Left ventricle myocardium inferior (tissue), 1 donor: ENCODE results near the gene EXOC2. TPM values are rescaled to one million over a fixed set of nuclear protein-coding genes. Genes with fewer than 3 reads are reported as not detected.

ENCODE experiments used
- DNase-seq: peaks from one replicate; pipeline ENCODE4 v3.0.0-alpha.2; 2020
- H3K27ac ChIP-seq: fragments of 200-600 bp; replicated peaks from 2 replicates; pipeline ENCODE4 v1.8.0; 2021
- H3K27me3 ChIP-seq: fragments of 200-600 bp; 2 replicates; pipeline ENCODE4 v1.8.0; 2021; ENCODE audit warnings: low read depth
- H3K36me3 ChIP-seq: fragments of 200-600 bp; 2 replicates; pipeline ENCODE4 v1.8.0; 2021
- H3K4me1 ChIP-seq: fragments of 200-600 bp; 2 replicates; pipeline ENCODE4 v1.8.0; 2021
- H3K4me3 ChIP-seq: fragments of 200-600 bp; 2 replicates; pipeline ENCODE4 v1.8.0; 2021; ENCODE audit warnings: mild to moderate bottlenecking, moderate library complexity
- H3K9me3 ChIP-seq: fragments of 200-600 bp; replicated peaks from 2 replicates; pipeline ENCODE4 v1.8.0; 2021
- intact Hi-C: fragments of 100-400 bp; cut with micrococcal nuclease; formaldehyde crosslinking; loops from one replicate; pipeline ENCODE4 v1.11.0; 2022
- total RNA-seq: library from RNA; stranded (reverse); fragmentation: NEBNext Ultra II Directional; extraction: Animal tissue kit (Norgen Biotek cat#: 25700); gene quantifications from one replicate; pipeline ENCODE4 v1.2.1, GENCODE V29; 2021
- TF ChIP-seq, protein P1 (sequence below): fragments of 200-600 bp; IDR thresholded peaks from 2 replicates; pipeline ENCODE4 v1.8.0; 2021; ENCODE audit warnings: antibody characterized with exemption, mild to moderate bottlenecking, borderline replicate concordance
- donor health status: DM: no; HTN: yes; CAD: no; lungs with severe emphysema.

The EXOC2 gene
- total RNA-seq, 1 donor from 2014 or later: 15.6 TPM

DNA sequence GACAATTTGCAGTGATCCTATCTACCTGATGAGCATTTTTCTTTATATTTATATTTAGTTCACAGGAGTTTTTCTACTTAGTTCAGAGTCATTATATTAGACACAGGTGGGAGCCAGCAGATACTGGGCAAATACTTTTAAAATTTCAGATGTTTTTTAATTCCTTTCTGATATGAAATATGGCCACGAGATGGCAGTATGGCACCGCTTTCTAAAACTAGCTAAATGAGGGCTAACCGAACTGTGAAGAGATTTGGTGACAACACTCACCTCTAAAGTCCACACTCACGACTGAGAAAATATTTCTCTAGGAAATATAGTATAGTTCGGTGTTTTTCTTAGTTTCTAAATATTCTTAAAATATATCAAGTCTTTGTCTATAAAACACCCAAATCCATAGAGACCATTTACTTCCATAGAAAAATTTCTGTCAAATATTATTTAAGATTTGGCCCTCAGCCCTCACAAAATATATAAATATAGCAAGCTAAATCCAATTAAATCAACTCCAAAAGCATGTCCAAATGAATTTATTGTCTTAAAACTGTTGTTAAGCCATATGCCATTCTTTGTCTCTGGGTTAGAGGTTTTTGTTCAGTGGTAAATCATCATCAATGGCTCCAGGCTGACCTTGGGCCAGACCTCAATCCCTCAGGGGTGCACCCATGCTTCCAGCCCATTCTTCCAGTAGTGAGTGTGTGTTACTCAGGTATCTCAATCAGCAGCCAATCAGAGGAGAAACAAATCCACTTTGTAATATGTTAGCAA, 99.6 kb downstream of the EXOC2 start:
- Histone ChIP-seq H3K27ac (no peak overlapping the region), H3K4me1 (peaks cover 4% of the 10 kb centered on the region)
- no peak for DNase-seq

DNA sequence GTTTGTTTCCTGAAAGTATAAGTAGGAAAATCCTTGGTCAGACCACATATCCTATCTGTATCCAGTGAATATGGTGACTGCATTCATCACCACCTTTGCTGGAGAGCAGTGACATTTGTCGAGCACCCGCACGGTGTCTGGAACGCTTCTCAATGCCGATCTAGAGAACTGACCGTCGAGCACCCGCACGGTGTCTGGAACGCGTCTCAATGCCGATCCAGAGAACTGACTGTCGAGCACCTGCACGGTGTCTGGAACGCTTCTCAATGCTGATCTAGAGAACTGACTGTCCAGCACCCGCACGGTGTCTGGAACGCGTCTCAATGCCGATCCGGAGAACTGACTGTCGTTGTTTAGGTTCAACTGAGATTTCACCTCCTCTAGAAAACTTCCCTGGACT, 103.8 kb downstream of the EXOC2 start:
- intact Hi-C loops: no loop called here
- Histone ChIP-seq H3K27me3 (no peaks in the 10 kb centered on the region), H3K27ac (peak overlapping the region; percentile 61), H3K4me1 (peaks cover 18% of the 10 kb centered on the region), H3K36me3 (peaks cover 20% of the 10 kb centered on the region), H3K9me3 (no peaks in the 10 kb centered on the region), H3K4me3 (no peak overlapping the region)
- no peak for DNase-seq
- TF ChIP-seq, protein P1, sequence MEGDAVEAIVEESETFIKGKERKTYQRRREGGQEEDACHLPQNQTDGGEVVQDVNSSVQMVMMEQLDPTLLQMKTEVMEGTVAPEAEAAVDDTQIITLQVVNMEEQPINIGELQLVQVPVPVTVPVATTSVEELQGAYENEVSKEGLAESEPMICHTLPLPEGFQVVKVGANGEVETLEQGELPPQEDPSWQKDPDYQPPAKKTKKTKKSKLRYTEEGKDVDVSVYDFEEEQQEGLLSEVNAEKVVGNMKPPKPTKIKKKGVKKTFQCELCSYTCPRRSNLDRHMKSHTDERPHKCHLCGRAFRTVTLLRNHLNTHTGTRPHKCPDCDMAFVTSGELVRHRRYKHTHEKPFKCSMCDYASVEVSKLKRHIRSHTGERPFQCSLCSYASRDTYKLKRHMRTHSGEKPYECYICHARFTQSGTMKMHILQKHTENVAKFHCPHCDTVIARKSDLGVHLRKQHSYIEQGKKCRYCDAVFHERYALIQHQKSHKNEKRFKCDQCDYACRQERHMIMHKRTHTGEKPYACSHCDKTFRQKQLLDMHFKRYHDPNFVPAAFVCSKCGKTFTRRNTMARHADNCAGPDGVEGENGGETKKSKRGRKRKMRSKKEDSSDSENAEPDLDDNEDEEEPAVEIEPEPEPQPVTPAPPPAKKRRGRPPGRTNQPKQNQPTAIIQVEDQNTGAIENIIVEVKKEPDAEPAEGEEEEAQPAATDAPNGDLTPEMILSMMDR: no peak

More for the DNA sequence above, 99.6 kb downstream of the EXOC2 start:
- Histone ChIP-seq H3K27me3 (no peaks in the 10 kb centered on the region), H3K4me3 (no peak overlapping the region), H3K9me3 (no peaks in the 10 kb centered on the region), H3K36me3 (peaks cover 42% of the 10 kb centered on the region)
- intact Hi-C loops: loop anchor here (5.0 kb wide), 1 partner anchor 129 kb away; no protein-coding TSS in a partner anchor
- TF ChIP-seq, protein P1: peak; percentile 82

- no peak for DNase-seq
- TF ChIP-seq, protein P1: no peak
- Histone ChIP-seq H3K27me3 (no peaks in the 10 kb centered on the region), H3K4me3 (no peak overlapping the region), H3K36me3 (peaks cover 11% of the 10 kb centered on the region), H3K27ac (no peak overlapping the region), H3K4me1 (peaks cover 28% of the 10 kb centered on the region), H3K9me3 (no peaks in the 10 kb centered on the region)
- intact Hi-C loops: no loop called here
Measured at GRCh38 chr6:586553-586952, 106.4 kb downstream of the EXOC2 start.

- Histone ChIP-seq H3K27ac (no peak overlapping the region), H3K27me3 (no peaks in the 10 kb centered on the region), H3K36me3 (peaks cover 8% of the 10 kb centered on the region), H3K9me3 (no peaks in the 10 kb centered on the region), H3K4me1 (peaks cover 27% of the 10 kb centered on the region), H3K4me3 (no peak overlapping the region)
- intact Hi-C loops: no loop called here
- TF ChIP-seq, protein P1: no peak
- DNase-seq: no peak
Measured at GRCh38 chr6:583635-584034, 109.3 kb downstream of the EXOC2 start.

DNA sequence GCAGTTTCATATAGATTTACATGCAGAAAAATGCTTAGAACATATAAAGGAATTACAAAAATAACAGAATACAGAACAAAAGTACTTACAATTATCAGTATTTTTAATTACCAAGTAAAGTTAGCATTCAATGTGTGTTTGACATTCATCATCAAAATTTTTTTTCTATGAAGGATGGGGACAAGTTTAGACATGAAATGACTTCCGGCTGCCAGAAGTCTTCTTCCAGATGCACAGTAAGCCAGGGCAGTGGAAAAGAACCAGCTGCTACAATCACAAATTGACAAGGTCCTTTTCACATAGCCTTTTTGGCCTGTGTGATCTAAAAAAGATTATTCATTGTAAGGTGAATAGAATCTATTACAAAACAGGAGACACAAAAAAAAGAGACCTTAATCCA, 109.8 kb downstream of the EXOC2 start:
- H3K27me3 ChIP-seq: no peaks in the 10 kb centered on the region
- H3K4me1 ChIP-seq: peaks cover 27% of the 10 kb centered on the region
- TF ChIP-seq, protein P1: no peak
- no peak for DNase-seq
- intact Hi-C loops: no loop called here
- H3K27ac ChIP-seq: no peak overlapping the region
- peaks cover 4% of the 10 kb centered on the region for H3K36me3 ChIP-seq
- no peaks in the 10 kb centered on the region for H3K9me3 ChIP-seq
- H3K4me3 ChIP-seq: no peak overlapping the region
